HL-60/S4 treated with phorbol 12-myristate 13-acetate at 8.2 ng/mL for 4 days and 3 days (cell line): ENCODE results near the gene ELOB.

Experiments
- in situ Hi-C: fragments of 300-500 bp; cut with MboI; formaldehyde crosslinking; loops from 2 replicates; pipeline ENCODE4 v1.15.0; 2022; ENCODE audit warnings: low sequenced_read_pairs

The ELOB gene

GRCh38 chr16:2777231-2777902, at the start of gene ELOB:
TSS of gene ELOB (minus strand) at chr16:2777280. CDS start at chr16:2777239, 41 bp downstream.
- in situ Hi-C loops = no loop called here

- in situ Hi-C loops = no loop called here
Observed at GRCh38 chr16:2825906-2826305, 48.8 kb upstream of the ELOB start.

GRCh38 chr16:2825049-2825742, 48.1 kb upstream of the ELOB start:
- in situ Hi-C loops = no loop called here

GRCh38 chr16:2824626-2825025, 47.5 kb upstream of the ELOB start:
- in situ Hi-C loops = no loop called here

- in situ Hi-C loops = no loop called here
Observed at GRCh38 chr16:2822496-2822895, 45.4 kb upstream of the ELOB start.

GRCh38 chr16:2822158-2822495, 45.0 kb upstream of the ELOB start:
- in situ Hi-C loops = no loop called here

GRCh38 chr16:2821487-2822157, 44.5 kb upstream of the ELOB start:
- in situ Hi-C loops = no loop called here

GRCh38 chr16:2820836-2821486, 43.9 kb upstream of the ELOB start:
- in situ Hi-C loops = no loop called here

GRCh38 chr16:2819939-2820835, 43.1 kb upstream of the ELOB start:
- in situ Hi-C loops = no loop called here

GRCh38 chr16:2819179-2819938, 42.3 kb upstream of the ELOB start:
- in situ Hi-C loops = no loop called here

GRCh38 chr16:2818272-2818876, 41.3 kb upstream of the ELOB start:
- in situ Hi-C loops = no loop called here

- in situ Hi-C loops = no loop called here
Observed at GRCh38 chr16:2817340-2818271, 40.5 kb upstream of the ELOB start.

GRCh38 chr16:2816751-2817339, 39.8 kb upstream of the ELOB start, which contains the start of gene PRSS21:
TSS of gene PRSS21 (plus strand) at chr16:2817237. CDS start at chr16:2817269, 32 bp downstream.
- in situ Hi-C loops = no loop called here

GRCh38 chr16:2815299-2815771, 38.3 kb upstream of the ELOB start:
- in situ Hi-C loops = no loop called here

- in situ Hi-C loops = no loop called here
Observed at GRCh38 chr16:2814551-2815298, 37.6 kb upstream of the ELOB start.

- in situ Hi-C loops = no loop called here
Observed at GRCh38 chr16:2813771-2814221, 36.7 kb upstream of the ELOB start.
